Fibroblast of pulmonary artery (primary cell): Measurements from ENCODE around the gene AQP9.
"Not testable (repeated sequence)": the region's sequence is repeated elsewhere in the genome, so short reads cannot be mapped to it uniquely, and the experiment has no call there.

ENCODE experiments used
- DNase-seq: peaks from one replicate; pipeline ENCODE4 v3.0.0-alpha.2; 2010; ENCODE audit warnings: low read depth
- H3K4me3 ChIP-seq: replicated peaks from 2 replicates; pipeline ENCODE4 v1.5.1; 2011; ENCODE audit warnings: low read depth, mild to moderate bottlenecking, control low read depth, low read length, moderate library complexity
- TF ChIP-seq, protein P1 (sequence below): IDR thresholded peaks from 2 replicates; pipeline ENCODE4 v1.5.1; 2011; ENCODE audit warnings: mild to moderate bottlenecking, control low read depth, low read length, inconsistent platforms; ENCODE audit errors: missing control alignments

Gene AQP9

DNA sequence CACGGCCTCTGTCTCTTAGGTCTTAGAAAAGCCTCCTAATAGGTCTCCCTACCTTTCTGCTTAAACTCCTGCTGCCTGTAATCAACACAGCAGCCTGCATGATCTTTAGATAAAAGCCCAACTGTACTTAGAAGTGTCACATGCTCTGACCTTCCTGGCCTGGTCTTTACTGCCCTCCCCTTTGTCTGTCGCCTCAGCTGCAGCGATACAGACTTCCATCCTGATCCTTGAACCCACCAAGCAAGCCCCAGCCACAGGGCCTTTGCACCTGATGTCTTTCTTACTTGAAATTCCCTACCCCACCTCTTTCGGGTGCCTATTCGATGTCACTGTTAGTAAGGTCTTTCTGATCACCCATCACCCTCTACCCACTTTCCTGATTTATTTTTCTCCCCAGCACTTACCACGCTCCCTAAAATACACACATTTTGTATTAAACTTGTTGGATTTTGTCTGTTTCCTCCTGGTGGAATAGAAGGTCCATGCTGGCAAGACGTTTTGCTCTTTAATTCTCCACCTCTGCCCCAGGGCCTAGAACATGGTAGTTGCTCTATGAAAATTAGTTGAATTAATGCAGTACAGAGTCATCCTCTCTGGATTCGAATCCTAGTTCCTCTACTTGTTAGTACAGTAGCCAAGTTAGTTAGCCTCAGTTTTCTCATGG lies 51.1 kb downstream of the AQP9 start:
- DNase-seq, result no peak
- no peak overlapping the region for H3K4me3 ChIP-seq
- TF ChIP-seq, protein P1, sequence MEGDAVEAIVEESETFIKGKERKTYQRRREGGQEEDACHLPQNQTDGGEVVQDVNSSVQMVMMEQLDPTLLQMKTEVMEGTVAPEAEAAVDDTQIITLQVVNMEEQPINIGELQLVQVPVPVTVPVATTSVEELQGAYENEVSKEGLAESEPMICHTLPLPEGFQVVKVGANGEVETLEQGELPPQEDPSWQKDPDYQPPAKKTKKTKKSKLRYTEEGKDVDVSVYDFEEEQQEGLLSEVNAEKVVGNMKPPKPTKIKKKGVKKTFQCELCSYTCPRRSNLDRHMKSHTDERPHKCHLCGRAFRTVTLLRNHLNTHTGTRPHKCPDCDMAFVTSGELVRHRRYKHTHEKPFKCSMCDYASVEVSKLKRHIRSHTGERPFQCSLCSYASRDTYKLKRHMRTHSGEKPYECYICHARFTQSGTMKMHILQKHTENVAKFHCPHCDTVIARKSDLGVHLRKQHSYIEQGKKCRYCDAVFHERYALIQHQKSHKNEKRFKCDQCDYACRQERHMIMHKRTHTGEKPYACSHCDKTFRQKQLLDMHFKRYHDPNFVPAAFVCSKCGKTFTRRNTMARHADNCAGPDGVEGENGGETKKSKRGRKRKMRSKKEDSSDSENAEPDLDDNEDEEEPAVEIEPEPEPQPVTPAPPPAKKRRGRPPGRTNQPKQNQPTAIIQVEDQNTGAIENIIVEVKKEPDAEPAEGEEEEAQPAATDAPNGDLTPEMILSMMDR, result no peak

DNA sequence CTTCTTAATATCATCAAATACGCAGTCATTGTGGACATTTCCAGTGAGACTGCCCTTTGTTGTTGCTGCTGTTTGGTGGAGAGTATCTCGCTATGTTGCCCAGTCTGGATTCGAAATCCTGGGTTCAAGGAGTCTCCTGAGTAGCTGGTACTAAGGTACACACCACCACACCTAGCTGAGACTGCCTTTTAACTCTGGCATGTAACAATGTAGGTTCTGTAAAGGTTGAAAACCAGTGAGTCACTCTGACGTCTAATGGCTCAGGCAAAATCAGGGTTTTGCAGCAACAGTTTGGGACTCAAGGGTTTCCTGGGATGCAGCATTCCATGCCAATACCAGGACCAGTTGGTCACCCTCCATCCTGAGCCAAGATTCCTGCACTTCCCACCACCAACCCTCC lies 52.2 kb downstream of the AQP9 start:
- DNase-seq, result no peak
- TF ChIP-seq, protein P1, result no peak

GRCh38 chr15:58193636-58194035 lies 55.5 kb downstream of the AQP9 start:
- not testable (repeated sequence) for DNase-seq, H3K4me3 ChIP-seq

More for the DNA sequence above, 52.2 kb downstream of the AQP9 start:
- no peak overlapping the region for H3K4me3 ChIP-seq

- no peak for DNase-seq
- TF ChIP-seq, protein P1, result no peak
- H3K4me3 ChIP-seq, result no peak overlapping the region
These were observed 62.6 kb downstream of the AQP9 start for GRCh38 chr15:58200739-58201138.

GRCh38 chr15:58201516-58201915 lies 63.3 kb downstream of the AQP9 start:
- DNase-seq, result peak; percentile 80
- TF ChIP-seq, protein P1, result no peak
- no peak overlapping the region for H3K4me3 ChIP-seq

GRCh38 chr15:58203537-58203936 lies 65.4 kb downstream of the AQP9 start:
- TF ChIP-seq, protein P1, result no peak
- no peak overlapping the region for H3K4me3 ChIP-seq
- peak; percentile 96 for DNase-seq

GRCh38 chr15:58206151-58206550 lies 68.0 kb downstream of the AQP9 start:
- no peak overlapping the region for H3K4me3 ChIP-seq
- no peak for DNase-seq
- TF ChIP-seq, protein P1, result no peak

DNA sequence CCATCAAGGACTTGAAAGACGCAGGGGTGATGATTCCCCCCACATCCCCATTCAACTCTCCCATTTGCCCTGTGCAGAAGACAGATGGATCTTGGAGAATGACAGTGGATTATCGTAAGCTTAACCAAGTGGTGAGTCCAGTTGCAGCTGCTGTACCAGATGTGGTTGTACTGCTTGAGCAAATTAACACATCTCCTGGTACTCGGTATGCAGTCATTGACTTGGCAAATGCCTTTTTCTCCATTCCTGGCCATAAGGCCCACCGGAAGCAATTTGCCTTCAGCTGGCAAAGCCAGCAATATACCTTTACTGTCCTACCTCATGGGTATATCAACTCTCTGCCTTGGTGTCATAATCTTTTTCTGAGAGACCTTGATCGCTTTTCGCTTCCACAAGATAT lies 70.0 kb downstream of the AQP9 start:
- not testable (repeated sequence) for H3K4me3 ChIP-seq, DNase-seq

DNA sequence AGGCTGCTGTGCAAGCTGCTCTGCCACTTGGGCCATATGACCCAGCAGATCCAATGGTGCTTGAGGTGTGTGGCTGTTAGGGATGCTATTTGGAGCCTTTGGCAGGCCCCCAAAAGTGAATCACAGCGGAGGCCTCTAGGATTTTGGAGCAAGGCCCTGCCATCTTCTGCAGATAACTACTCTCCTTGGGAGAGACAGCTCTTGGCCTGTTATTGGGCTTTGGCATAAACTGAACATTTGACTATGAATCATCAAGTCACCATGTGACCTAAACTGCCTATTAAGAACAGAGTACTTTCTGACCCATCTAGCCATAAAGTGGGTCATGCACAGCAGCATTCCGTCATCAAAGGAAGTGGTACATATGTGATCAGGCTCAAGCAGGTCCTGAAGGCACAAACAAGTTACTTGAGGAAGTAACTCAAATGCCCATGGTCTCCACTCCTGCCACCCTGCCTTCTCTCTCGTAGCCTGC lies 70.9 kb downstream of the AQP9 start:
- peak; percentile 86 for DNase-seq

GRCh38 chr15:58210031-58210430 lies 71.8 kb downstream of the AQP9 start:
- not testable (repeated sequence) for DNase-seq

More for the DNA sequence above, 70.9 kb downstream of the AQP9 start:
- not testable (repeated sequence) for H3K4me3 ChIP-seq

More at GRCh38 chr15:58210031-58210430, 71.8 kb downstream of the AQP9 start:
- H3K4me3 ChIP-seq, result not testable (repeated sequence)
